Thyroid gland (tissue), 4 donors: ENCODE measurements around the gene AHSG.

Source experiments
- CTCF ChIP-seq, 6 experiments: fragments of 200-600 bp in 3 of 6; fragments of 450-650 bp in 3 of 6; sonication (generic) in 3 of 6; IDR thresholded peaks; one replicate each; pipeline ENCODE4 v1.5.1; 2016 to 2019; ENCODE audit warnings: antibody characterized with exemption in 6 of 6, mild to moderate bottlenecking in 2 of 6, inconsistent platforms in 1 of 6, moderate library complexity in 1 of 6
- POLR2A ChIP-seq, 2 donors: fragments of 450-650 bp; IDR thresholded peaks; one replicate each; pipeline ENCODE4 v1.6.1; 2017; ENCODE audit warnings: antibody characterized with exemption in 2 of 2, mild to moderate bottlenecking in 2 of 2, moderate library complexity in 1 of 2

GRCh38 chr3:186589121-186589520, 23.7 kb upstream of the AHSG start:
- TF ChIP-seq POLR2A (IDR thresholded peaks at IDR 0.05) (no peak), CTCF (IDR thresholded peaks at IDR 0.05) (no peak)
